Osteoblast (primary cell): ENCODE measurements around the gene KCNQ4. TPM values are rescaled to one million over a fixed set of nuclear protein-coding genes. Genes with fewer than 3 reads are reported as not detected.

Experiments
- DNase-seq: peaks from one replicate; pipeline ENCODE4 v3.0.0; 2011; ENCODE audit warnings: low spot score, mixed read lengths; ENCODE audit not compliant: insufficient read length; ENCODE audit errors: missing footprints
- H2AFZ ChIP-seq: 2 replicates; pipeline ENCODE4 v1.6.0; 2011; ENCODE audit warnings: mild to moderate bottlenecking, low read length
- H3K27ac ChIP-seq: 2 replicates; pipeline ENCODE4 v1.5.1; 2011; ENCODE audit warnings: mild to moderate bottlenecking, low read depth, low read length, moderate library complexity
- H3K27me3 ChIP-seq: 2 replicates; pipeline ENCODE4 v1.6.0; 2012; ENCODE audit warnings: mild to moderate bottlenecking, control low read depth, inconsistent platforms, low read length, moderate library complexity; ENCODE audit not compliant: insufficient read depth
- H3K36me3 ChIP-seq: 2 replicates; pipeline ENCODE4 v1.5.1; 2011; ENCODE audit warnings: mild to moderate bottlenecking, low read length, control low read depth, moderate library complexity; ENCODE audit not compliant: insufficient read depth
- H3K4me1 ChIP-seq: 2 replicates; pipeline ENCODE4 v1.5.1; 2011; ENCODE audit warnings: mild to moderate bottlenecking, low read length, control low read depth, moderate library complexity; ENCODE audit not compliant: insufficient read depth
- H3K4me2 ChIP-seq: 2 replicates; pipeline ENCODE4 v1.6.0; 2011; ENCODE audit warnings: mild to moderate bottlenecking, low read length; ENCODE audit not compliant: insufficient read depth
- H3K4me3 ChIP-seq: fragments of 200-600 bp; sonication (generic); 3 replicates; pipeline ENCODE4 v1.5.1; 2012; ENCODE audit warnings: mild to moderate bottlenecking, low read length, inconsistent platforms; ENCODE audit not compliant: insufficient read depth
- H3K79me2 ChIP-seq: 2 replicates; pipeline ENCODE4 v1.6.0; 2012; ENCODE audit warnings: mild to moderate bottlenecking, low read length, control low read depth, inconsistent platforms; ENCODE audit not compliant: insufficient read depth
- H3K9me3 ChIP-seq: 2 replicates; pipeline ENCODE4 v1.5.1; 2011; ENCODE audit warnings: low read depth, low read length, control low read depth
- H4K20me1 ChIP-seq: 2 replicates; pipeline ENCODE4 v1.6.0; 2012; ENCODE audit warnings: mild to moderate bottlenecking, low read length, control low read depth; ENCODE audit not compliant: insufficient read depth
- CTCF ChIP-seq: IDR thresholded peaks from 2 replicates; pipeline ENCODE4 v1.5.1; 2011; ENCODE audit warnings: mild to moderate bottlenecking, low read depth, low read length, moderate library complexity; ENCODE audit errors: extremely low read depth
- total RNA-seq: library from RNA; depleted of rRNA; stranded (reverse); fragments of >200 nt; gene quantifications from 2 replicates; pipeline ENCODE4 v1.2.3, GENCODE V29; 2012

The KCNQ4 gene
- total RNA-seq, 1 donor: not detected

GRCh38 chr1:40742363-40743061 lies 41.1 kb upstream of the KCNQ4 start:
- no peak overlapping the region for H3K4me3 ChIP-seq
- H3K27me3 ChIP-seq: no peaks in the 10 kb centered on the region
- H3K27ac ChIP-seq: no peak overlapping the region
- peaks cover 5% of the 10 kb centered on the region for H3K4me1 ChIP-seq
- peaks cover 3% of the 10 kb centered on the region for H4K20me1 ChIP-seq
- H3K79me2 ChIP-seq: peaks cover 20% of the 10 kb centered on the region
- H3K9me3 ChIP-seq: no peaks in the 10 kb centered on the region
- no peak overlapping the region for H3K4me2 ChIP-seq
- TF ChIP-seq CTCF: no peak
- H3K36me3 ChIP-seq: peaks cover 32% of the 10 kb centered on the region
- H2AFZ ChIP-seq: no peak overlapping the region
- no peak for DNase-seq

GRCh38 chr1:40743452-40743851 lies 40.1 kb upstream of the KCNQ4 start:
- Histone ChIP-seq H4K20me1 (peaks cover 3% of the 10 kb centered on the region), H2AFZ (no peak overlapping the region), H3K4me3 (no peak overlapping the region), H3K27ac (no peak overlapping the region), H3K79me2 (peaks cover 15% of the 10 kb centered on the region), H3K36me3 (peaks cover 38% of the 10 kb centered on the region), H3K9me3 (no peaks in the 10 kb centered on the region), H3K4me2 (no peak overlapping the region), H3K4me1 (peaks cover 5% of the 10 kb centered on the region), H3K27me3 (no peaks in the 10 kb centered on the region)
- peak; percentile 70 for DNase-seq
- TF ChIP-seq CTCF: no peak

GRCh38 chr1:40743860-40744259 lies 39.7 kb upstream of the KCNQ4 start:
- peaks cover 3% of the 10 kb centered on the region for H4K20me1 ChIP-seq
- H3K27ac ChIP-seq: no peak overlapping the region
- no peak overlapping the region for H3K4me2 ChIP-seq
- no peaks in the 10 kb centered on the region for H3K27me3 ChIP-seq
- no peak for DNase-seq
- no peak overlapping the region for H3K4me3 ChIP-seq
- peaks cover 5% of the 10 kb centered on the region for H3K4me1 ChIP-seq
- peaks cover 15% of the 10 kb centered on the region for H3K79me2 ChIP-seq
- no peaks in the 10 kb centered on the region for H3K9me3 ChIP-seq
- peaks cover 40% of the 10 kb centered on the region for H3K36me3 ChIP-seq
- no peak for TF ChIP-seq CTCF
- no peak overlapping the region for H2AFZ ChIP-seq

GRCh38 chr1:40745176-40745575 lies 38.4 kb upstream of the KCNQ4 start:
- no peak for TF ChIP-seq CTCF

More at GRCh38 chr1:40745176-40745575, 38.4 kb upstream of the KCNQ4 start:
- Histone ChIP-seq H3K27ac (no peak overlapping the region), H3K4me3 (no peak overlapping the region), H3K27me3 (no peaks in the 10 kb centered on the region), H3K4me2 (no peak overlapping the region), H3K36me3 (peaks cover 39% of the 10 kb centered on the region), H3K4me1 (peaks cover 10% of the 10 kb centered on the region), H3K9me3 (no peaks in the 10 kb centered on the region), H4K20me1 (peaks cover 3% of the 10 kb centered on the region), H3K79me2 (peaks cover 15% of the 10 kb centered on the region), H2AFZ (no peak overlapping the region)
- peak; percentile 80 for DNase-seq
